Muscle layer of duodenum (tissue), 2 donors: Measurements from ENCODE around the gene ENO1.
A peak's percentile ranks its signal among the peaks of the same experiment; 100 is the strongest.
"Not testable (repeated sequence)": the region's sequence is repeated elsewhere in the genome, so short reads cannot be mapped to it uniquely, and the experiment has no call there.

Experiments
- H3K27ac ChIP-seq: one replicate; pipeline ENCODE4 v1.7.0; 2013; ENCODE audit warnings: mild to moderate bottlenecking, low read length
- H3K27me3 ChIP-seq: one replicate; pipeline ENCODE4 v1.7.0; 2013; ENCODE audit warnings: low read depth, mild to moderate bottlenecking, control low read depth, low read length
- H3K36me3 ChIP-seq, 2 donors: one replicate each; pipeline ENCODE4 v1.7.0; 2013; ENCODE audit warnings: low read length in 2 of 2, control low read depth in 1 of 2, mild to moderate bottlenecking in 1 of 2; ENCODE audit not compliant: insufficient read depth in 2 of 2, control insufficient read depth in 1 of 2
- H3K4me1 ChIP-seq, 2 donors: one replicate each; pipeline ENCODE4 v1.7.0; 2013; ENCODE audit warnings: low read length in 2 of 2, mild to moderate bottlenecking in 2 of 2, control low read depth in 1 of 2, moderate library complexity in 1 of 2; ENCODE audit not compliant: insufficient read depth in 2 of 2, control insufficient read depth in 1 of 2
- H3K4me3 ChIP-seq, 2 donors: one replicate each; pipeline ENCODE4 v1.7.0; 2013; ENCODE audit warnings: low read length in 2 of 2, low read depth in 1 of 2, mild to moderate bottlenecking in 1 of 2
- H3K9me3 ChIP-seq, 2 donors: one replicate each; pipeline ENCODE4 v1.7.0; 2013; ENCODE audit warnings: low read length in 2 of 2, control low read depth in 1 of 2, mild to moderate bottlenecking in 1 of 2; ENCODE audit not compliant: control insufficient read depth in 1 of 2
- donor health status: healthy.

ENO1 gene

GRCh38 chr1:8839990-8840389 is 38.5 kb downstream of the ENO1 start:
- H3K9me3 ChIP-seq = no peaks in the 10 kb centered on the region
- no peaks in the 10 kb centered on the region for H3K36me3 ChIP-seq
- no peak overlapping the region for H3K4me3 ChIP-seq

GRCh38 chr1:8835941-8836643 is 42.4 kb downstream of the ENO1 start:
- H3K4me3 ChIP-seq = no peak overlapping the region
- no peaks in the 10 kb centered on the region for H3K9me3 ChIP-seq
- peaks cover 0 to 4% of the 10 kb centered on the region in 2 donors for H3K4me1 ChIP-seq
- no peak overlapping the region for H3K27ac ChIP-seq
- H3K36me3 ChIP-seq = no peaks in the 10 kb centered on the region
- H3K27me3 ChIP-seq = no peaks in the 10 kb centered on the region

More at GRCh38 chr1:8839990-8840389, 38.5 kb downstream of the ENO1 start:
- Histone ChIP-seq H3K27ac (no peak overlapping the region), H3K4me1 (peaks cover 0 to 4% of the 10 kb centered on the region in 2 donors), H3K27me3 (no peaks in the 10 kb centered on the region)

GRCh38 chr1:8831340-8831739 is 47.1 kb downstream of the ENO1 start:
- Histone ChIP-seq H3K4me3 (no peak overlapping the region), H3K4me1 (peaks cover 0 to 4% of the 10 kb centered on the region in 2 donors), H3K9me3 (no peaks in the 10 kb centered on the region), H3K27me3 (no peaks in the 10 kb centered on the region), H3K27ac (no peak overlapping the region), H3K36me3 (no peaks in the 10 kb centered on the region)

- H3K27me3 ChIP-seq, H3K4me1 ChIP-seq, H3K36me3 ChIP-seq, H3K4me3 ChIP-seq, H3K9me3 ChIP-seq, H3K27ac ChIP-seq: not testable (repeated sequence)
Observed at GRCh38 chr1:8830732-8831131, 47.8 kb downstream of the ENO1 start.

- no peaks in the 10 kb centered on the region for H3K27me3 ChIP-seq
- peaks cover 0 to 8% of the 10 kb centered on the region in 2 donors for H3K4me1 ChIP-seq
- H3K27ac ChIP-seq = no peak overlapping the region
- H3K9me3 ChIP-seq = no peaks in the 10 kb centered on the region
- H3K4me3 ChIP-seq = no peak overlapping the region
- H3K36me3 ChIP-seq = no peaks in the 10 kb centered on the region
Observed at GRCh38 chr1:8825985-8826481, 52.5 kb downstream of the ENO1 start.

- H3K27ac ChIP-seq = no peak overlapping the region
- H3K4me3 ChIP-seq = no peak overlapping the region
- H3K27me3 ChIP-seq = no peaks in the 10 kb centered on the region
- no peaks in the 10 kb centered on the region for H3K36me3 ChIP-seq
- peaks cover 0 to 10% of the 10 kb centered on the region in 2 donors for H3K4me1 ChIP-seq
- H3K9me3 ChIP-seq = no peaks in the 10 kb centered on the region
Observed at GRCh38 chr1:8823295-8823664, 55.2 kb downstream of the ENO1 start.

GRCh38 chr1:8822373-8823294 is 55.9 kb downstream of the ENO1 start:
- Histone ChIP-seq H3K36me3 (no peaks in the 10 kb centered on the region), H3K27me3 (no peaks in the 10 kb centered on the region), H3K27ac (peak overlapping the region; percentile 31), H3K4me3 (no peak overlapping the region), H3K4me1 (peaks cover 0 to 11% of the 10 kb centered on the region in 2 donors), H3K9me3 (no peaks in the 10 kb centered on the region)

- no peak overlapping the region for H3K4me3 ChIP-seq
- no peak overlapping the region for H3K27ac ChIP-seq
Observed at GRCh38 chr1:8821084-8821483, 57.4 kb downstream of the ENO1 start.

GRCh38 chr1:8818789-8819188 is 59.7 kb downstream of the ENO1 start:
- peaks cover 19 to 21% of the 10 kb centered on the region in 2 donors for H3K4me1 ChIP-seq
- H3K4me3 ChIP-seq, H3K9me3 ChIP-seq, H3K27me3 ChIP-seq, H3K36me3 ChIP-seq: not testable (repeated sequence)
- peak overlapping the region; percentile 93 for H3K27ac ChIP-seq

More at GRCh38 chr1:8821084-8821483, 57.4 kb downstream of the ENO1 start:
- no peaks in the 10 kb centered on the region for H3K27me3 ChIP-seq
- no peaks in the 10 kb centered on the region for H3K36me3 ChIP-seq
- H3K9me3 ChIP-seq = no peaks in the 10 kb centered on the region
- peaks cover 0 to 11% of the 10 kb centered on the region in 2 donors for H3K4me1 ChIP-seq

GRCh38 chr1:8818325-8818775 is 60.1 kb downstream of the ENO1 start:
- Histone ChIP-seq H3K4me1 (peaks cover 21 to 23% of the 10 kb centered on the region in 2 donors), H3K27ac (peak overlapping the region; percentile 93), H3K9me3 (no peaks in the 10 kb centered on the region), H3K4me3 (peak overlapping the region; percentile 60 to 76), H3K36me3 (no peaks in the 10 kb centered on the region), H3K27me3 (no peaks in the 10 kb centered on the region)
